Kidney (tissue), 14 donors: Measurements from ENCODE around the gene ASIC5. TPM values are rescaled to one million over a fixed set of nuclear protein-coding genes. Genes with fewer than 3 reads are reported as not detected.

Source experiments
- DNase-seq, 5 donors: peaks; one replicate each; pipeline ENCODE4 v3.0.0-alpha.2; 2013 to 2020
- FAIRE-seq: peaks from 2 replicates; lab custom pipeline; 2012; peaks lifted over from hg19 to GRCh38; lab: Jason Lieb, UNC
- H3K27ac ChIP-seq, 2 donors: one replicate each; pipeline ENCODE4 v1.7.0; 2013; ENCODE audit warnings: low read depth in 2 of 2, low read length in 2 of 2, inconsistent platforms in 1 of 2
- H3K27me3 ChIP-seq: one replicate; pipeline ENCODE4 v1.7.1; 2013; ENCODE audit warnings: low read length, inconsistent platforms; ENCODE audit not compliant: control insufficient read depth, insufficient read depth
- H3K36me3 ChIP-seq, 3 donors: one replicate each; pipeline versions ENCODE4 v1.7.0 to v1.7.1; 2013; ENCODE audit warnings: low read length in 3 of 3, control low read depth in 1 of 3, inconsistent platforms in 1 of 3; ENCODE audit not compliant: insufficient read depth in 3 of 3, control insufficient read depth in 2 of 3
- H3K4me1 ChIP-seq, 3 donors: one replicate each; pipeline versions ENCODE4 v1.7.0 to v1.7.1; 2013; ENCODE audit warnings: low read length in 3 of 3, inconsistent platforms in 1 of 3, low read depth in 1 of 3; ENCODE audit not compliant: control insufficient read depth in 2 of 3, insufficient read depth in 2 of 3
- H3K4me3 ChIP-seq, 3 donors: one replicate each; pipeline versions ENCODE4 v1.7.0 to v1.8.1; 2013; ENCODE audit warnings: low read length in 3 of 3, control low read depth in 1 of 3, inconsistent platforms in 1 of 3
- H3K9ac ChIP-seq, 3 donors: one replicate each; pipeline versions ENCODE4 v1.7.0 to v1.7.1; 2013; ENCODE audit warnings: low read length in 3 of 3, control low read depth in 1 of 3, inconsistent platforms in 1 of 3
- H3K9me3 ChIP-seq, 3 donors: one replicate each; pipeline versions ENCODE4 v1.7.0 to v1.7.1; 2013; ENCODE audit warnings: low read length in 3 of 3, control low read depth in 1 of 3, inconsistent platforms in 1 of 3; ENCODE audit not compliant: control insufficient read depth in 2 of 3, insufficient read depth in 1 of 3
- CTCF ChIP-seq: IDR thresholded peaks from 3 replicates; pipeline ENCODE4 v1.5.1; 2012; ENCODE audit warnings: mild to moderate bottlenecking, moderate library complexity, borderline replicate concordance; ENCODE audit not compliant: insufficient read depth; ENCODE audit errors: extremely low read depth
- intact Hi-C: fragments of 100-400 bp; cut with DNase I; formaldehyde crosslinking; loops from one replicate; pipeline ENCODE4 v1.11.1; 2022
- polyA plus RNA-seq: library from polyadenylated mRNA; stranded (reverse); fragments of 350-450 nt; fragmentation: Illumina TruSeq; extraction: RNeasy Lipid Tissue Mini Kit (QIAGEN cat#74804); gene quantifications from one replicate; pipeline ENCODE4 v1.2.3, GENCODE V29; 2014; ENCODE audit warnings: low read depth, low replicate concordance; ENCODE audit not compliant: insufficient read depth
- total RNA-seq: library from RNA; stranded (reverse); fragmentation: NEBNext Ultra II Directional; extraction: Animal tissue kit (Norgen Biotek cat#: 25700); gene quantifications from one replicate; pipeline ENCODE4 v1.2.1, GENCODE V29; 2021
- donor health status: control.
- donor health status: control.
- donor health status: control.
- donor health status: control.
- donor health status: control.
- donor health status: DM: yes; HTN: yes; CAD: no.
- donor health status: Normal renal cell carcinoma (clear cell type).

The ASIC5 gene
- total and polyA plus RNA-seq, 2 donors from 2014 or later: not detected

DNA sequence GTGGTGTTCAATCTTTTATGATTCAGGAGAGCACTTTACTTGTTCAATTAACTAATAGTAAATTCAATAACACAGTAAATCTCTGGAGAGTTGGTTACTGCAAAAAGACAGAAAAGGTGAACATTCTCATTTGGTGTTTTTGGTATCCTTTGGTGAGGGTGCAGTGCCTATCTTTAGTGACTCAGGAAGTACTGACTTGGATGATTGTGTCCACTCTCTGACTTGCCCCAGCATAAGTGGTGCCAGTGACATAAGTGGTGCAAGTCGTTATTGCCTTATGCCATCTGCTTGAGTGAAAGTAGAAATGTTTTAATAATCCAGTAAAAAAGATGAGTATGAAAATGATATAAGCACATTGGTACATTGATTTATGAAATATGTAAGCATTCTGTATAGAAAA lies 80.2 kb downstream of the ASIC5 start:
- no peaks in the 10 kb centered on the region for H3K36me3 ChIP-seq
- no peak for TF ChIP-seq CTCF
- peaks cover 0 to 2% (median 0%) of the 10 kb centered on the region in 3 donors for H3K4me1 ChIP-seq
- no peak overlapping the region for H3K9ac ChIP-seq
- no peak overlapping the region for H3K27ac ChIP-seq
- H3K9me3 ChIP-seq: no peaks in the 10 kb centered on the region
- no peak for FAIRE-seq
- H3K4me3 ChIP-seq: no peak overlapping the region
- DNase-seq: no peak
- H3K27me3 ChIP-seq: no peaks in the 10 kb centered on the region
- intact Hi-C loops: loop anchor here (5.0 kb wide), 1 partner anchor 344 kb away; no protein-coding TSS in a partner anchor

- no peak for DNase-seq
- peaks cover 0 to 2% (median 0%) of the 10 kb centered on the region in 3 donors for H3K4me1 ChIP-seq
- no peak overlapping the region for H3K9ac ChIP-seq
- H3K27me3 ChIP-seq: no peaks in the 10 kb centered on the region
- H3K9me3 ChIP-seq: no peaks in the 10 kb centered on the region
- intact Hi-C loops: loop anchor here (5.0 kb wide), 1 partner anchor 342 kb away; no protein-coding TSS in a partner anchor
- no peak for TF ChIP-seq CTCF
- H3K4me3 ChIP-seq: no peak overlapping the region
- no peak overlapping the region for H3K27ac ChIP-seq
- H3K36me3 ChIP-seq: no peaks in the 10 kb centered on the region
- no peak for FAIRE-seq
These were observed 81.4 kb downstream of the ASIC5 start for GRCh38 chr4:155784637-155785036.

DNA sequence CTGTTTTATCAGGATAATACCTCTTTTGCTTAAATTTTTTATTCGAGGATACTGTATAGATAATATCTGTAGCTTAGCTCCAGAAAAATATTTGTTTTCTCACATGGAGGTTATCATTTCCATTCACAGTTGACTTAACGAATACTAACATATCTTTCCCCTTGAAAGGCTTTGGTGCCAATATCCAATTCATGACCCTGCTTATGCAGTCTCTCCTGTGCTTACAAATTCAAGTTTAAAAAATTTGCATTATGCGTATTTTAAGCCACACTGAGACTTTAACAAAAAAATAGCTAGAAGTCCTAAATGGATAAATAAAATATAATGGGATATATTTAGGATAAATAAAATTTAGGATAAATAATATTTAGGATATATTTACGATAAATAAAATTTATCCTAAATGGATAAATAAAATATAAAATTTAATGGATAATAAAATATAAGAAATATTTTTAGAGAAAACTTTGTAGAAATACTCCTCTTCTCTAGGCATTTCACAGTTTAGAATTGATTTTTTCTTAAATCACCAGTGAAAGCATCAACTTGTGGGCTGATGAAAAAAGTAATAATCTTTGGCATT lies 84.7 kb downstream of the ASIC5 start:
- TF ChIP-seq CTCF: no peak
- Histone ChIP-seq H3K27me3 (no peaks in the 10 kb centered on the region), H3K36me3 (peaks cover 0 to 2% (median 0%) of the 10 kb centered on the region in 3 donors), H3K4me3 (no peak overlapping the region), H3K27ac (no peak overlapping the region), H3K9me3 (no peaks in the 10 kb centered on the region), H3K9ac (no peak overlapping the region), H3K4me1 (peaks cover 0 to 2% (median 0%) of the 10 kb centered on the region in 3 donors)
- intact Hi-C loops: no loop called here
- DNase-seq (no peak), FAIRE-seq (peak; percentile 95)
